Loucy (cell line): ENCODE data around the gene F2RL1.

Experiments
- EZH2phosphoT487 ChIP-seq: fragments of 200-600 bp; IDR thresholded peaks from 2 replicates; pipeline ENCODE4 v1.6.1; 2018; ENCODE audit warnings: antibody characterized with exemption, mild to moderate bottlenecking, moderate library complexity, borderline replicate concordance
- TF ChIP-seq, protein P1 (sequence below): fragments of 200-600 bp; sonication (generic); conservative IDR thresholded peaks from 2 replicates; pipeline ENCODE4 v1.5.1; 2014; ENCODE audit warnings: mild to moderate bottlenecking, antibody characterized with exemption, low read length

DNA sequence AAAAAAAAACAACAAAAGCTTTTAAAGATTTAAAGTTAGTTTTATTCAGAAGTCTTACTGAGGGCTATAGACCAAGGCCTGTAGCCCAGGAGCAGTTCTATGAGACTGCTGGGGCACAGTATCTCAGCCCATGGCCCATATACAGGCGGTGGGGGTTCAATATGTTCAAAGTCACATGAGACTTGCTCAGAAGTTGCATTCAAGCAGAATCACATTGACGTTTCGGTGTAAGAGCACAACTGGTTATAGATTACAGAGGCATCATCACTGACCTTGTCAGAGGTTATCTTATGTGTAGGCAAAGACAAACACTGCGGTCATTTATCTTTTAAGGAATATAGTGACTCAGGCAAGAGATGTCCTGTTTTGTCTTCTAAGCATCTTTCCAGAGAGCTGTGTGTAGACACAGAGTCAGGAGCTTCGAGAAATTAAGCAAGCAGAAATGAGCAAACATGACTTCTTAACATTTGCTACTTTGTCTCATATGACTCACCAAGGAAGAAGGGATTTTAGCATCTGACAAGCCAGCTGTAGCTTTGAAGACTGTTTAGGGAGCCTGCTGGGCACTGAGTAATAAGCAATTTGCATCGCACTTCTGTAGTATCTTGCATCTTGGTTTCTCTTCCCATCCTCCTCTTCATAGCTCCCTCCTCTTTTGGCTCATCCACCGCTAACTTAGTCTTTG, 12.9 kb upstream of the F2RL1 start:
- TF ChIP-seq, protein P1, sequence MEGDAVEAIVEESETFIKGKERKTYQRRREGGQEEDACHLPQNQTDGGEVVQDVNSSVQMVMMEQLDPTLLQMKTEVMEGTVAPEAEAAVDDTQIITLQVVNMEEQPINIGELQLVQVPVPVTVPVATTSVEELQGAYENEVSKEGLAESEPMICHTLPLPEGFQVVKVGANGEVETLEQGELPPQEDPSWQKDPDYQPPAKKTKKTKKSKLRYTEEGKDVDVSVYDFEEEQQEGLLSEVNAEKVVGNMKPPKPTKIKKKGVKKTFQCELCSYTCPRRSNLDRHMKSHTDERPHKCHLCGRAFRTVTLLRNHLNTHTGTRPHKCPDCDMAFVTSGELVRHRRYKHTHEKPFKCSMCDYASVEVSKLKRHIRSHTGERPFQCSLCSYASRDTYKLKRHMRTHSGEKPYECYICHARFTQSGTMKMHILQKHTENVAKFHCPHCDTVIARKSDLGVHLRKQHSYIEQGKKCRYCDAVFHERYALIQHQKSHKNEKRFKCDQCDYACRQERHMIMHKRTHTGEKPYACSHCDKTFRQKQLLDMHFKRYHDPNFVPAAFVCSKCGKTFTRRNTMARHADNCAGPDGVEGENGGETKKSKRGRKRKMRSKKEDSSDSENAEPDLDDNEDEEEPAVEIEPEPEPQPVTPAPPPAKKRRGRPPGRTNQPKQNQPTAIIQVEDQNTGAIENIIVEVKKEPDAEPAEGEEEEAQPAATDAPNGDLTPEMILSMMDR, result no peak
- TF ChIP-seq EZH2phosphoT487, result no peak
